Neural cell (in vitro differentiated cells): Measurements from ENCODE around the gene KRTAP5-9. TPM values are rescaled to one million over a fixed set of nuclear protein-coding genes. Genes with fewer than 3 reads are reported as not detected.

Experiments
- H2AFZ ChIP-seq: fragments of 200-600, 300-800 bp; sonication (generic), shearing (Covaris generic); 2 replicates; pipeline ENCODE4 v1.6.0; 2014; ENCODE audit warnings: low read depth, mild to moderate bottlenecking, antibody characterized with exemption, low read length, moderate library complexity
- H3F3A ChIP-seq: fragments of 200-600 bp; shearing (Covaris generic); 2 replicates; pipeline ENCODE4 v1.6.1; 2016; ENCODE audit warnings: mild to moderate bottlenecking, moderate library complexity, mixed read lengths, antibody characterized with exemption, low read length; ENCODE audit not compliant: insufficient read depth, poor library complexity, severe bottlenecking
- H3K27ac ChIP-seq: fragments of 200-600, 300-800 bp; sonication (generic), shearing (Covaris generic); 2 replicates; pipeline ENCODE4 v1.5.1; 2014; ENCODE audit warnings: mild to moderate bottlenecking, low read length, moderate library complexity
- H3K27me3 ChIP-seq: fragments of 300-800, 200-600 bp; sonication (generic), shearing (Covaris generic); 2 replicates; pipeline ENCODE4 v1.6.0; 2014; ENCODE audit warnings: mild to moderate bottlenecking, low read depth, low read length, moderate library complexity; ENCODE audit not compliant: insufficient read depth
- H3K36me3 ChIP-seq: fragments of 300-800, 200-600 bp; sonication (generic), shearing (Covaris generic); 2 replicates; pipeline ENCODE4 v1.5.1; 2014; ENCODE audit warnings: mild to moderate bottlenecking, antibody characterized with exemption, low read length, moderate library complexity; ENCODE audit not compliant: insufficient read depth
- H3K4me2 ChIP-seq: fragments of 300-800, 200-600 bp; sonication (generic), shearing (Covaris generic); 2 replicates; pipeline ENCODE4 v1.6.0; 2014; ENCODE audit warnings: mild to moderate bottlenecking, low read length
- H3K4me3 ChIP-seq: fragments of 300-800, 200-600 bp; sonication (generic), shearing (Covaris generic); 2 replicates; pipeline ENCODE4 v1.5.1; 2014; ENCODE audit warnings: mild to moderate bottlenecking, low read length, moderate library complexity
- H3K79me2 ChIP-seq: fragments of 200-600 bp; shearing (Covaris generic); replicated peaks from 2 replicates; pipeline ENCODE4 v1.6.0; 2014; ENCODE audit warnings: mild to moderate bottlenecking, low read length, moderate library complexity; ENCODE audit not compliant: insufficient read depth
- H3K9ac ChIP-seq: fragments of 300-800, 200-600 bp; sonication (generic), shearing (Covaris generic); 2 replicates; pipeline ENCODE4 v1.6.1; 2016; ENCODE audit warnings: mild to moderate bottlenecking, low read length, mixed read lengths
- H3K9me2 ChIP-seq: fragments of 200-600 bp; shearing (Covaris generic); 2 replicates; pipeline ENCODE4 v1.6.1; 2016; ENCODE audit warnings: mild to moderate bottlenecking, low read length, mixed read lengths; ENCODE audit not compliant: insufficient read depth
- H3K9me3 ChIP-seq: fragments of 200-600, 300-800 bp; sonication (generic), shearing (Covaris generic); 2 replicates; pipeline ENCODE4 v1.6.1; 2016; ENCODE audit warnings: mild to moderate bottlenecking, mixed run types, low read length, moderate library complexity, mixed read lengths
- H4K20me1 ChIP-seq: fragments of 200-600 bp; shearing (Covaris generic); 2 replicates; pipeline ENCODE4 v1.6.1; 2016; ENCODE audit warnings: mild to moderate bottlenecking, mixed run types; ENCODE audit not compliant: insufficient read depth
- CTCF ChIP-seq: fragments of 450-650 bp; IDR thresholded peaks from 2 replicates; pipeline ENCODE4 v1.5.1; 2014; ENCODE audit warnings: antibody characterized with exemption, mild to moderate bottlenecking, moderate library complexity; ENCODE audit not compliant: poor library complexity, severe bottlenecking
- EP300 ChIP-seq: fragments of 450-650 bp; conservative IDR thresholded peaks from 2 replicates; pipeline ENCODE4 v1.6.1; 2014; ENCODE audit warnings: antibody characterized with exemption, mild to moderate bottlenecking, moderate library complexity; ENCODE audit not compliant: poor library complexity, severe bottlenecking
- EZH2 ChIP-seq: fragments of 200-600, 300-800 bp; shearing (Covaris generic), sonication (generic); IDR thresholded peaks from 2 replicates; pipeline ENCODE4 v1.6.1; 2014; ENCODE audit warnings: antibody characterized with exemption, low read length, borderline replicate concordance, mild to moderate bottlenecking; ENCODE audit not compliant: insufficient read depth, poor library complexity, severe bottlenecking
- MXI1 ChIP-seq: fragments of 450-650 bp; conservative IDR thresholded peaks from 2 replicates; pipeline ENCODE4 v1.6.1; 2014; ENCODE audit warnings: antibody characterized with exemption, mild to moderate bottlenecking; ENCODE audit not compliant: poor library complexity, severe bottlenecking
- POLR2AphosphoS5 ChIP-seq: IDR thresholded peaks from 2 replicates; pipeline ENCODE4 v1.6.1; 2012
- RAD21 ChIP-seq: fragments of 450-650 bp; conservative IDR thresholded peaks from 2 replicates; pipeline ENCODE4 v1.6.1; 2014; ENCODE audit warnings: antibody characterized with exemption, mild to moderate bottlenecking, moderate library complexity
- REST ChIP-seq: IDR thresholded peaks from 2 replicates; pipeline ENCODE4 v1.6.1; 2012; ENCODE audit warnings: borderline replicate concordance
- SMC3 ChIP-seq: fragments of 450-650 bp; conservative IDR thresholded peaks from 2 replicates; pipeline ENCODE4 v1.6.1; 2014; ENCODE audit warnings: antibody characterized with exemption, mild to moderate bottlenecking, moderate library complexity; ENCODE audit not compliant: poor library complexity
- TAF1 ChIP-seq: IDR thresholded peaks from 2 replicates; pipeline ENCODE4 v1.6.1; 2012; ENCODE audit warnings: low read depth
- polyA plus RNA-seq: library from polyadenylated mRNA; depleted of rRNA; stranded (reverse); fragments of >200 nt; gene quantifications from 2 replicates; pipeline ENCODE4 v1.2.3, GENCODE V29; 2014

The KRTAP5-9 gene
- polyA plus RNA-seq, 1 donor from 2014 or later, result not detected

GRCh38 chr11:71502871-71503435 lies 45.3 kb upstream of the KRTAP5-9 start:
- Histone ChIP-seq H2AFZ (no peak overlapping the region), H3K4me3 (no peak overlapping the region), H3K79me2 (no peaks in the 10 kb centered on the region), H3K27me3 (no peaks in the 10 kb centered on the region), H3F3A (no peaks in the 10 kb centered on the region), H3K9me3 (no peaks in the 10 kb centered on the region), H3K9ac (no peak overlapping the region), H3K9me2 (no peaks in the 10 kb centered on the region), H3K27ac (no peak overlapping the region), H4K20me1 (no peaks in the 10 kb centered on the region), H3K4me2 (no peak overlapping the region), H3K36me3 (no peaks in the 10 kb centered on the region)
- TF ChIP-seq TAF1 (no peak), MXI1 (no peak), SMC3 (no peak), RAD21 (no peak), EP300 (no peak), POLR2AphosphoS5 (no peak), EZH2 (no peak)

- H3K9me3 ChIP-seq, result no peaks in the 10 kb centered on the region
- H3F3A ChIP-seq, result no peaks in the 10 kb centered on the region
- no peaks in the 10 kb centered on the region for H3K36me3 ChIP-seq
- H4K20me1 ChIP-seq, result no peaks in the 10 kb centered on the region
- H3K27ac ChIP-seq, result no peak overlapping the region
- no peaks in the 10 kb centered on the region for H3K27me3 ChIP-seq
- no peak for TF ChIP-seq REST
- TF ChIP-seq TAF1, result no peak
- no peak for TF ChIP-seq CTCF
- no peak for TF ChIP-seq EZH2
- no peak for TF ChIP-seq MXI1
- TF ChIP-seq POLR2AphosphoS5, result no peak
- no peak for TF ChIP-seq SMC3
- no peak for TF ChIP-seq EP300
- no peak for TF ChIP-seq RAD21
- no peak overlapping the region for H2AFZ ChIP-seq
- H3K4me2 ChIP-seq, result no peak overlapping the region
- no peak overlapping the region for H3K9ac ChIP-seq
- no peaks in the 10 kb centered on the region for H3K79me2 ChIP-seq
- no peaks in the 10 kb centered on the region for H3K9me2 ChIP-seq
- no peak overlapping the region for H3K4me3 ChIP-seq
These were observed 43.7 kb upstream of the KRTAP5-9 start for GRCh38 chr11:71504531-71504930.
